Measurements from ENCODE around the gene PCNT.

DNA sequence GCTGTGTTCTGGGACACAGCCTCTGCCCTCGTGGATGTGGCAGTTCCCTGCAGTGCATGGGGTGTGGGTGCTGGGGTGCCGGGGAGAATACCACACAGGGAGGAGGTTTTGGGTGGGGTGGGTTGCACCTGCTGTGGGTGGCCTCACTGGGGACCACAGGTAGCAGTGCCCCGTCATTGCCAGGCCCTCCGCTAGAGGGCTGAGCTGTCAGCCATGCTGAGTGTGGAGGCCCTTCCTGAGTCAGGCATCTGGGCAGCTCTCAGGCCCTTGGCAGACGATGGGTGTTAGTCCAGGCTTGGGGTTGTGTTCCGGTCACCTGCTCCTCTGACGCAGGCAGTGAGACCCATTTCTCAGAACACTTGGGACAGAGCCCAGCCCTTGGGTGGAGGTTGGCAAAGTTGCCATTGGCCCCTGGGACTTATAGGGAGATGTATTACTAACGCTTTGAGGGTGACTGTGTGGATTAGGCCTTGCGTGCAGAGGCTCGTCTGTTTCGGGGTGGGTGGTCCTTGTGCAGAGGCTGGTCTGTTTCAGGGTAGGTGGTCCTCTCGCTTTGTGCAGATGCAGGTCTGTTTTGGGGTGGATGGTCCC lies 23.9 kb downstream of the PCNT start:
- TF ChIP-seq, protein P1, sequence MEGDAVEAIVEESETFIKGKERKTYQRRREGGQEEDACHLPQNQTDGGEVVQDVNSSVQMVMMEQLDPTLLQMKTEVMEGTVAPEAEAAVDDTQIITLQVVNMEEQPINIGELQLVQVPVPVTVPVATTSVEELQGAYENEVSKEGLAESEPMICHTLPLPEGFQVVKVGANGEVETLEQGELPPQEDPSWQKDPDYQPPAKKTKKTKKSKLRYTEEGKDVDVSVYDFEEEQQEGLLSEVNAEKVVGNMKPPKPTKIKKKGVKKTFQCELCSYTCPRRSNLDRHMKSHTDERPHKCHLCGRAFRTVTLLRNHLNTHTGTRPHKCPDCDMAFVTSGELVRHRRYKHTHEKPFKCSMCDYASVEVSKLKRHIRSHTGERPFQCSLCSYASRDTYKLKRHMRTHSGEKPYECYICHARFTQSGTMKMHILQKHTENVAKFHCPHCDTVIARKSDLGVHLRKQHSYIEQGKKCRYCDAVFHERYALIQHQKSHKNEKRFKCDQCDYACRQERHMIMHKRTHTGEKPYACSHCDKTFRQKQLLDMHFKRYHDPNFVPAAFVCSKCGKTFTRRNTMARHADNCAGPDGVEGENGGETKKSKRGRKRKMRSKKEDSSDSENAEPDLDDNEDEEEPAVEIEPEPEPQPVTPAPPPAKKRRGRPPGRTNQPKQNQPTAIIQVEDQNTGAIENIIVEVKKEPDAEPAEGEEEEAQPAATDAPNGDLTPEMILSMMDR (IDR thresholded peaks at IDR 0.05), result no peak
- TF ChIP-seq POLR2A (IDR thresholded peaks at IDR 0.05) (no peak), EP300 (IDR thresholded peaks at IDR 0.05) (no peak)

All from tibial nerve (tissue), 4 donors.